ENCODE results near the gene NACC2. TPM values are rescaled to one million over a fixed set of nuclear protein-coding genes. Genes with fewer than 3 reads are reported as not detected.

Gene NACC2
- total and polyA plus RNA-seq, 8 donors = 3.6 to 29.5 (median 5.5) TPM

DNA sequence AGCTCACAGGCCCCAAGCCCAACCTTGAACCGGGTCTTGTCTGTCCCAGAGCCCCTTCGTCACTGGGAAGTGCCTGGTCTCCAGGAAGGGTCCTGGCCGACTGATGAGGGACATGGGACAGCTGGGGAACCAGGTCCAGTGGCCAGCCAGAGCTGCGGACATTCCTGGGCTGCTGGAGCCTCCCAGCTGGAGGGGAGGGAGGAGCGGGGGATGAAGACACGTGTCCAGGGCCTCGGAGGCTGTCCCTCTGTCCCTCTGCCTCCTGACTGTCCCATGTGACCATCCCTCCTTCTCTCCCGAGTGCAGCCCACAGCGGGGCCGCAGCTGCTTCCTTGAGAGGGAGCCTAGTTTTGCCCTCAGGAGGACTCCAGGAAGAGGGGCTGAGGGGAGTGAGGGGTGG, 92.2 kb downstream of the NACC2 start:
- Histone ChIP-seq H3K9me3 (no peaks in the 10 kb centered on the region), H3K4me1 (peaks cover 9 to 16% of the 10 kb centered on the region in 2 donors), H3K4me3 (no peak overlapping the region), H3K36me3 (peaks cover 0 to 3% of the 10 kb centered on the region in 2 donors), H3K27ac (peak overlapping the region in 1 of 2 donors; percentile 20), H3K27me3 (no peaks in the 10 kb centered on the region)
- TF ChIP-seq, protein P1, sequence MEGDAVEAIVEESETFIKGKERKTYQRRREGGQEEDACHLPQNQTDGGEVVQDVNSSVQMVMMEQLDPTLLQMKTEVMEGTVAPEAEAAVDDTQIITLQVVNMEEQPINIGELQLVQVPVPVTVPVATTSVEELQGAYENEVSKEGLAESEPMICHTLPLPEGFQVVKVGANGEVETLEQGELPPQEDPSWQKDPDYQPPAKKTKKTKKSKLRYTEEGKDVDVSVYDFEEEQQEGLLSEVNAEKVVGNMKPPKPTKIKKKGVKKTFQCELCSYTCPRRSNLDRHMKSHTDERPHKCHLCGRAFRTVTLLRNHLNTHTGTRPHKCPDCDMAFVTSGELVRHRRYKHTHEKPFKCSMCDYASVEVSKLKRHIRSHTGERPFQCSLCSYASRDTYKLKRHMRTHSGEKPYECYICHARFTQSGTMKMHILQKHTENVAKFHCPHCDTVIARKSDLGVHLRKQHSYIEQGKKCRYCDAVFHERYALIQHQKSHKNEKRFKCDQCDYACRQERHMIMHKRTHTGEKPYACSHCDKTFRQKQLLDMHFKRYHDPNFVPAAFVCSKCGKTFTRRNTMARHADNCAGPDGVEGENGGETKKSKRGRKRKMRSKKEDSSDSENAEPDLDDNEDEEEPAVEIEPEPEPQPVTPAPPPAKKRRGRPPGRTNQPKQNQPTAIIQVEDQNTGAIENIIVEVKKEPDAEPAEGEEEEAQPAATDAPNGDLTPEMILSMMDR (IDR thresholded peaks at IDR 0.05) = no peak
- ATAC-seq = peak; percentile 42
- DNase-seq = peak in 1 of 4 donors; percentile 60
- intact Hi-C loops (cut with DNase I) = no loop called here

DNA sequence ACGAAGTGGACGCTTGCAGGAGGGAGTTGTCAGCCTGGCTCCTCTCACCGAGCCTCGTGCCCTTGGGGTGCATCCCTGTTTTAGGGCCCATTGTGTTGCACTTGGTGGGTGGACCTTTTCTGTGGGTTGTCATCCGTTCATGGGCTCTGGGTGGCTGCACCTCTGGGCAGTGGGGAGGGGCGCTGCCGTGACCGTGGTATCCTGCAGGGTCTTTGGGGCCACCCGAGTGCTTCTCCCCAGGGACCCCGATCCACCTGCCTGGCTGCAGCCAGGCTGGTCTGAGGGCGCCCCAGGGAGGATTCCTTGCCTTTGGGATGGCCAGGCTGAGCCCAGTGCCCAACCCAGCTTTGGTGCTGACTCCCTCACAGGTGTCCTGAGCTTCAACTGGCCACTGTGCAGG, 92.9 kb downstream of the NACC2 start:
- H3K27ac ChIP-seq = no peak overlapping the region
- intact Hi-C loops (cut with DNase I) = no loop called here
- H3K4me3 ChIP-seq = no peak overlapping the region
- no peaks in the 10 kb centered on the region for H3K36me3 ChIP-seq
- peaks cover 9 to 16% of the 10 kb centered on the region in 2 donors for H3K4me1 ChIP-seq
- no peaks in the 10 kb centered on the region for H3K27me3 ChIP-seq
- H3K9me3 ChIP-seq = no peaks in the 10 kb centered on the region
- ATAC-seq (no peak), DNase-seq (no peak)
- TF ChIP-seq, protein P1 (IDR thresholded peaks at IDR 0.05) = no peak

DNA sequence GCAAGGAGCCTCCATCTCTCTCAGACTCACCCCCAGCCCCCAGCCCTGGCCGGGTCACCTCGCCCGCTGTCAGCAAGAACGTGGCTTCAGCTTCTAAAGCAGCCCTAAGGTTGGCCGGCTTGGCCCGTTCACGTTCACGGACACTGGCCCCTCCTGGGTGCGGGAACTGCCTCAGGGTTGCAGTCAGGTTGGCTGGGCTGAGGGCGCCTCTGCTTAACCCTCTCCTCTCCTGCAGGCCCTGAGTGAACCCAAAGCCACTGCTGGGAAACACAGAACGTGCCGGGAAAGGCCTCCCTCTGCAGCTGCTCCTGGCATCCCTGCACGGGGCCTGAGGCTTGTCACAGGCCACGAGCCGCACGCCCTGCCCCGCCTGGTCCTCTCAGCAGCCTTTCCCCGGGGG, 93.9 kb downstream of the NACC2 start:
- H3K4me3 ChIP-seq = no peak overlapping the region
- H3K27ac ChIP-seq = no peak overlapping the region
- TF ChIP-seq, protein P1 (IDR thresholded peaks at IDR 0.05) = no peak
- H3K36me3 ChIP-seq = no peaks in the 10 kb centered on the region
- H3K9me3 ChIP-seq = no peaks in the 10 kb centered on the region
- ATAC-seq = no peak
- intact Hi-C loops (cut with DNase I) = no loop called here
- DNase-seq = no peak
- H3K27me3 ChIP-seq = no peaks in the 10 kb centered on the region
- peaks cover 9 to 22% of the 10 kb centered on the region in 2 donors for H3K4me1 ChIP-seq

DNA sequence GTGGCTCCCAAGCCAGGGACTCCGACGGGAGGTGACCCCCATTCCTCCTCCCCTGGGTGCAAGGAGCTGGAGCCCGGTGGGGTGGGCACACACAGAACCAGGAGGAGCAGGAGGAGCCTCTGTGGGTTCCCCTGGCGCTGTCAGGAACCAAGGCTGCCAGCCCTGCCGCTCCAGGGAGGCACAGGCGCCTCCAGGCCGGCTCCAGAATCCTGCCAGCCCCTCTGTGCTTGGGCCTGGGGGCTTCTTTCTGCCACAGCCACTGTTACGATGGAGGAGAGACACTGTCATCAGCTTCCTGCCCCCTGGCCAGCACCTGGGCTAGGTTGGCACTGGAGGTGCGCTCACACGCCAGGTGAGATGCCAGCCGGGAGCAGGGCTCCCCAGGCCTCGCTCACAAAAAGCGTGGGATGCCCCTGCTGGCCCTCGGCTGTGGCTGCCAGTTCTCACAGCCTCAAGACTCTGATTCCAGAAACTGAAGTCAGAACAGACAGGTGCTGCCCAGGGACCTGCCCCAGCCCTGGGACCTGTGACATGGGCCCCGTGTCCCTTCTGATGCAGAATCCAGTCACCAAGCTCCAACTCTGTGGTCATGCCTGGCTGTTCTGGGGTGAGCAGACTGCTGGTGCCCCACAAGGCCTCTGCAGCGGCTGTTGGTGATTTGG, 96.5 kb downstream of the NACC2 start:
- peaks cover 12 to 28% of the 10 kb centered on the region in 2 donors for H3K4me1 ChIP-seq
- H3K27ac ChIP-seq = no peak overlapping the region
- DNase-seq (no peak), ATAC-seq (no peak)
- TF ChIP-seq, protein P1 (IDR thresholded peaks at IDR 0.05) = no peak
- no peak overlapping the region for H3K4me3 ChIP-seq
- intact Hi-C loops (cut with DNase I) = no loop called here
- H3K36me3 ChIP-seq = no peaks in the 10 kb centered on the region
- no peaks in the 10 kb centered on the region for H3K27me3 ChIP-seq
- no peaks in the 10 kb centered on the region for H3K9me3 ChIP-seq

DNA sequence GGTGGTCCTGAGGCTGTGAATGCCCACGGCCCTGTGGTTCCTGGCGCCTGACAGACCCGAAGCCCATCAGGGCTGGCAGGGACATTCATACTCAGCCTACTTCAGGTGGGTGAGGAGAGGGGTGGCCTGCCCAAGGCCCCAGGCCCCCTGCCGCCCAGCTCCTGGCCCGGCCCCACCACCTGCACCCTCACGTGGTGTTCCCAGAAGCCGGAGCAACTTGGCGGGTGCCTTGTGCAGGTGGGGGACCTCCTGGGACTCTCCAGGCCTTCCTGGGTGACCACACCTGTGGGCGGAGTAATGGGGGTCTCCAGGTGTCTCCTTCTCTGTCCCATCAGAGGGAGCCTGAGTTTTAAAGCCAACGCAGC, 97.1 kb downstream of the NACC2 start:
- TF ChIP-seq, protein P1 (IDR thresholded peaks at IDR 0.05) = no peak
- H3K27ac ChIP-seq = no peak overlapping the region
- H3K36me3 ChIP-seq = no peaks in the 10 kb centered on the region
- H3K4me3 ChIP-seq = no peak overlapping the region
- no peak for DNase-seq
- H3K9me3 ChIP-seq = no peaks in the 10 kb centered on the region
- no peak for ATAC-seq
- intact Hi-C loops (cut with DNase I) = no loop called here
- peaks cover 11 to 28% of the 10 kb centered on the region in 2 donors for H3K4me1 ChIP-seq
- H3K27me3 ChIP-seq = no peaks in the 10 kb centered on the region

All from left lung (tissue), 10 donors.